ENCODE results near the gene PKP3.

PKP3 gene

GRCh38 chr11:369336-370018 is 24.5 kb upstream of the PKP3 start, which contains the start of gene B4GALNT4:
Gene B4GALNT4 (plus strand): TSS chr11:369499. CDS start chr11:369804, 305 bp downstream.
- no peak for TF ChIP-seq MYC (IDR thresholded peaks at IDR 0.05; ENCODE audit: low read depth, low read length)
- TF ChIP-seq CTCF (IDR thresholded peaks at IDR 0.05; ENCODE audit: low read depth, low read length), result no peak
- no peak for DNase-seq (ENCODE audit: low read depth)
- no peak within 1 kb of the TSS for H3K4me3 ChIP-seq (ENCODE audit: low read depth, low read length)

GRCh38 chr11:370070-370941 is 23.7 kb upstream of the PKP3 start:
- no peak overlapping the region for H3K4me3 ChIP-seq (ENCODE audit: low read depth, low read length)
- TF ChIP-seq POLR2A (IDR thresholded peaks at IDR 0.05; ENCODE audit: extremely low read depth, insufficient read length), result no peak
- TF ChIP-seq CTCF (IDR thresholded peaks at IDR 0.05; ENCODE audit: low read depth, low read length), result no peak
- no peak for TF ChIP-seq MYC (IDR thresholded peaks at IDR 0.05; ENCODE audit: low read depth, low read length)
- TF ChIP-seq MAX (IDR thresholded peaks at IDR 0.05; ENCODE audit: low read depth, low read length), result no peak
- DNase-seq (ENCODE audit: low read depth), result no peak

- H3K4me3 ChIP-seq (ENCODE audit: low read depth, low read length), result no peak overlapping the region
- TF ChIP-seq CTCF (IDR thresholded peaks at IDR 0.05; ENCODE audit: low read depth, low read length) (no peak), POLR2A (IDR thresholded peaks at IDR 0.05; ENCODE audit: extremely low read depth, insufficient read length) (no peak), MAX (IDR thresholded peaks at IDR 0.05; ENCODE audit: low read depth, low read length) (no peak), MYC (IDR thresholded peaks at IDR 0.05; ENCODE audit: low read depth, low read length) (no peak)
- DNase-seq (ENCODE audit: low read depth), result no peak
Measured at GRCh38 chr11:371051-371450, 23.0 kb upstream of the PKP3 start.

GRCh38 chr11:371716-372590 is 22.1 kb upstream of the PKP3 start:
- no peak overlapping the region for H3K4me3 ChIP-seq (ENCODE audit: low read depth, low read length)
- no peak for DNase-seq (ENCODE audit: low read depth)
- no peak for TF ChIP-seq POLR2A (IDR thresholded peaks at IDR 0.05; ENCODE audit: extremely low read depth, insufficient read length)
- TF ChIP-seq MAX (IDR thresholded peaks at IDR 0.05; ENCODE audit: low read depth, low read length), result no peak
- TF ChIP-seq MYC (IDR thresholded peaks at IDR 0.05; ENCODE audit: low read depth, low read length), result no peak
- no peak for TF ChIP-seq CTCF (IDR thresholded peaks at IDR 0.05; ENCODE audit: low read depth, low read length)

GRCh38 chr11:372809-373715 is 20.9 kb upstream of the PKP3 start:
- TF ChIP-seq CTCF (IDR thresholded peaks at IDR 0.05; ENCODE audit: low read depth, low read length), result no peak
- TF ChIP-seq MYC (IDR thresholded peaks at IDR 0.05; ENCODE audit: low read depth, low read length), result no peak
- no peak for TF ChIP-seq POLR2A (IDR thresholded peaks at IDR 0.05; ENCODE audit: extremely low read depth, insufficient read length)
- TF ChIP-seq MAX (IDR thresholded peaks at IDR 0.05; ENCODE audit: low read depth, low read length), result no peak
- no peak for DNase-seq (ENCODE audit: low read depth)
- no peak overlapping the region for H3K4me3 ChIP-seq (ENCODE audit: low read depth, low read length)

All from NB4 (cell line).